RKO (cell line): ENCODE data around the gene PDE7B.

Experiments used
- DNase-seq: peaks from one replicate; pipeline ENCODE4 v3.0.0-alpha.2; 2016; ENCODE audit warnings: low spot score

The PDE7B gene

GRCh38 chr6:135990439-135990838 is 138.9 kb downstream of the PDE7B start:
- DNase-seq = no peak

GRCh38 chr6:135990855-135991464 is 139.5 kb downstream of the PDE7B start:
- DNase-seq = no peak

- no peak for DNase-seq
Observed at GRCh38 chr6:135992739-135993138, 141.2 kb downstream of the PDE7B start.

GRCh38 chr6:135993361-135993760 is 141.9 kb downstream of the PDE7B start:
- DNase-seq = no peak

- peak; percentile 13 for DNase-seq
Observed at GRCh38 chr6:135994857-135995544, 143.5 kb downstream of the PDE7B start.

GRCh38 chr6:135995545-135995898 is 144.0 kb downstream of the PDE7B start:
- DNase-seq = no peak

- no peak for DNase-seq
Observed at GRCh38 chr6:135996668-135997067, 145.2 kb downstream of the PDE7B start.

GRCh38 chr6:135999393-135999792 is 147.9 kb downstream of the PDE7B start:
- DNase-seq = no peak

- DNase-seq = no peak
Observed at GRCh38 chr6:136007345-136007744, 155.8 kb downstream of the PDE7B start.

GRCh38 chr6:136011475-136011874 is 160.0 kb downstream of the PDE7B start:
- DNase-seq = no peak

- DNase-seq = peak; percentile 37
Observed at GRCh38 chr6:136012198-136012887, 160.8 kb downstream of the PDE7B start.

- no peak for DNase-seq
Observed at GRCh38 chr6:136012943-136013342, 161.4 kb downstream of the PDE7B start.

GRCh38 chr6:136014454-136015437 is 163.2 kb downstream of the PDE7B start:
- DNase-seq = peak; percentile 43

- no peak for DNase-seq
Observed at GRCh38 chr6:136015531-136015930, 164.0 kb downstream of the PDE7B start.

- DNase-seq = no peak
Observed at GRCh38 chr6:136016228-136017225, 165.0 kb downstream of the PDE7B start.

GRCh38 chr6:136020691-136021090 is 169.2 kb downstream of the PDE7B start:
- DNase-seq = no peak

GRCh38 chr6:136022224-136022874 is 170.8 kb downstream of the PDE7B start:
- DNase-seq = no peak

- DNase-seq = no peak
Observed at GRCh38 chr6:136024711-136025110, 173.2 kb downstream of the PDE7B start.

- no peak for DNase-seq
Observed at GRCh38 chr6:136025736-136026135, 174.2 kb downstream of the PDE7B start.

GRCh38 chr6:136030131-136030530 is 178.6 kb downstream of the PDE7B start:
- no peak for DNase-seq
